ENCODE measurements around the gene FAM168A. TPM values are rescaled to one million over a fixed set of nuclear protein-coding genes. Genes with fewer than 3 reads are reported as not detected.

The FAM168A gene
- total and polyA plus RNA-seq, 9 of the 15 experiments (the other 6 are each of a cell fraction or from before 2014, with no cell fraction given) = 0.44 to 7.2 (median 2.9) TPM

GRCh38 chr11:73598719-73599379 is 937 bp upstream of the FAM168A start (continued):
- TF ChIP-seq L3MBTL2 (IDR thresholded peaks at IDR 0.05) (peak; percentile 28; the same call in 1 of the 2 replicates), CTBP1 (IDR thresholded peaks at IDR 0.05; ENCODE audit: borderline replicate concordance) (peak; percentile 29; the same call in 1 of the 2 replicates), PHF20 (IDR thresholded peaks at IDR 0.05; ENCODE audit: partially characterized antibody) (peak; percentile 4), THAP12 (CRISPR knock-in tag; IDR thresholded peaks at IDR 0.05) (peak; percentile 6; the same call in 1 of the 2 replicates), POLR2H (tag; IDR thresholded peaks at IDR 0.05; ENCODE audit: low read depth) (peak; percentile 55), TAF9B (IDR thresholded peaks at IDR 0.05; ENCODE audit: partially characterized antibody) (peak; percentile 47), ZNF609 (CRISPR knock-in tag; IDR thresholded peaks at IDR 0.05; ENCODE audit: borderline replicate concordance) (peak; percentile 8; the same call in 1 of the 2 replicates), TEAD1 (CRISPR knock-in tag; IDR thresholded peaks at IDR 0.05) (0 out of 4 replicates have a peak, but pooled peaks of 1 of the 2 experiments have one; percentile 10), NR2C2 (CRISPR knock-in tag; IDR thresholded peaks at IDR 0.05) (no peak), NR2C2 (tag; IDR thresholded peaks at IDR 0.05) (peak; percentile 42), TBP (optimal IDR thresholded peaks at IDR 0.05; ENCODE audit: low read depth, low read length) (peak; percentile 3), CEBPG (CRISPR knock-in tag; IDR thresholded peaks at IDR 0.05) (no peak), CEBPG (tag; conservative IDR thresholded peaks at IDR 0.05 in 1 of 2, IDR thresholded peaks at IDR 0.05 in 1 of 2) (peak in 1 of 2 experiments; percentile 63; a peak in 3 of 4 replicates), ZNF280B (CRISPR knock-in tag; IDR thresholded peaks at IDR 0.05) (no peak), NFRKB (IDR thresholded peaks at IDR 0.05; ENCODE audit: low read depth) (peak; percentile 75; the same call in 1 of the 2 replicates), DPF2 (IDR thresholded peaks at IDR 0.05) (0 out of 2 replicates have a peak, but pooled peaks have one; percentile 12)
